Heart right ventricle (tissue), 16 donors: ENCODE measurements around the gene SVIL. TPM values are rescaled to one million over a fixed set of nuclear protein-coding genes. Genes with fewer than 3 reads are reported as not detected.
A peak's percentile ranks its signal among the peaks of the same experiment; 100 is the strongest.
"Not testable (repeated sequence)": the region's sequence is repeated elsewhere in the genome, so short reads cannot be mapped to it uniquely, and the experiment has no call there.

Experiments used
- ATAC-seq, 8 donors: fragments of 200-7000 bp; cut with Tn5 transposase; one replicate each; pipeline ENCODE4 v1.9.1; 2020; ENCODE audit warnings: mild to moderate bottlenecking in 8 of 8, moderate library complexity in 8 of 8, moderate number of reproducible peaks in 1 of 8
- DNase-seq, 2 donors: peaks; one replicate each; pipeline ENCODE4 v3.0.0-alpha.2; 2020
- H3K27ac ChIP-seq, 10 donors: fragments of 200-600 bp; sonication (generic) in 2 of 10; one replicate each; pipeline versions ENCODE4 v1.5.0 to v1.8.0; 2020 to 2022; ENCODE audit warnings: mild to moderate bottlenecking in 3 of 10
- H3K27me3 ChIP-seq, 7 donors: fragments of 200-600 bp; one replicate each; pipeline ENCODE4 v1.8.0; 2021 to 2022; ENCODE audit warnings: mild to moderate bottlenecking in 2 of 7
- H3K36me3 ChIP-seq, 9 donors: fragments of 200-600 bp; sonication (generic) in 1 of 9; one replicate each; pipeline versions ENCODE4 v1.5.0 to v1.8.0; 2020 to 2022; ENCODE audit warnings: mild to moderate bottlenecking in 2 of 9
- H3K4me1 ChIP-seq, 9 donors: fragments of 200-600 bp; sonication (generic) in 1 of 9; one replicate each; pipeline versions ENCODE4 v1.5.0 to v1.8.0; 2020 to 2022; ENCODE audit warnings: mild to moderate bottlenecking in 4 of 9
- H3K4me3 ChIP-seq, 10 donors: fragments of 200-600 bp; sonication (generic) in 2 of 10; one replicate each; pipeline versions ENCODE4 v1.5.0 to v1.8.0; 2020 to 2022; ENCODE audit warnings: mild to moderate bottlenecking in 7 of 10, moderate library complexity in 2 of 10
- H3K9me3 ChIP-seq, 11 donors: fragments of 200-600 bp in 10 of 11; sonication (generic) in 2 of 11; one replicate each; pipeline versions ENCODE4 v1.5.0 to v1.8.0; 2013 to 2022; ENCODE audit warnings: mild to moderate bottlenecking in 2 of 11, control low read depth in 1 of 11, moderate library complexity in 1 of 11
- CTCF ChIP-seq, 9 donors: fragments of 200-600 bp; sonication (generic) in 2 of 9; IDR thresholded peaks; one replicate each; pipeline versions ENCODE4 v1.5.0 to v1.8.0; 2021 to 2022; ENCODE audit warnings: antibody characterized with exemption in 9 of 9, mild to moderate bottlenecking in 5 of 9, moderate library complexity in 1 of 9
- WGBS, 2 donors: extraction: QIAGEN DNeasy Blood & Tissue Kit; methylation state at CpG; one replicate each; pipeline ENCODE4 v1.1.7; 2013; ENCODE audit warnings: inconsistent platforms in 1 of 2; 5-methylcytosine and 5-hydroxymethylcytosine counted together
- intact Hi-C, 10 donors: fragments of 100-400 bp; cut with DNase I; formaldehyde crosslinking; loops; one replicate each; pipeline versions ENCODE4 v1.11.1 to v1.14.2; 2022
- polyA plus RNA-seq, 2 donors: library from polyadenylated mRNA; stranded (reverse); fragments of 200-250 nt; gene quantifications; one replicate each; pipeline ENCODE4 v1.2.3, GENCODE V29; 2013
- total RNA-seq, 10 donors: library from RNA; stranded (reverse); fragmentation: NEBNext Ultra II Directional in 3 of 10; extraction: Animal tissue kit (Norgen Biotek cat#: 25700) in 3 of 10; gene quantifications; one replicate each; pipeline versions ENCODE4 v1.2.1 to v1.2.4, GENCODE V29; 2021 to 2023
- donor health status: Arrhythmogenic right ventricular cardiomyopathy.
- donor health status: ischemic (EF 13 %, LVEDD 7.1; RV severe dilation, severe dysfunction).
- donor health status: healthy with polysubstance abuse.
- donor health status: DM: no; HTN: yes; CAD: no.
- donor health status: DM: no; HTN: no; CAD: no.
- donor health status: ischemic (EF 25% LVEDD 6.9; RV normal size, moderate dysfunction).
- donor health status: ischemic (EF 25% LVEDD 5.7; RV mildly dilated, moderate dysfunction).
- donor health status: healthy.
- donor health status: DM: yes; HTN: yes; CAD: no.
- donor health status: Ischemic cardiomyopathy.
- donor health status: ischemic (EF 35%, LVEDD 5.7; RV mildly dilated, moderate dysfunction).
- donor health status: nonischemic (EF 11% LVEDD 7.7; RV severe dilation, severe dysfunction).
- donor health status: DM: yes; HTN: yes; CAD: no.
- donor health status: PGD.
- donor health status: ischemic (EF 29% LVEDD 5.4; RV normal size, mild dysfunction).
- donor health status: nonischemic (EF 23%, LVEDD 6.1; RV moderate dilation, normal function).

The SVIL gene
- total and polyA plus RNA-seq, 12 donors: 38.6 to 655 (median 450) TPM

- intact Hi-C loops: no loop called here
- TF ChIP-seq CTCF (IDR thresholded peaks at IDR 0.05): no peak
- Histone ChIP-seq H3K4me3 (no peak overlapping the region), H3K36me3 (no peaks in the 10 kb centered on the region), H3K9me3 (peaks cover 0 to 6% (median 0%) of the 10 kb centered on the region in 11 donors), H3K4me1 (peaks cover 8 to 68% (median 53%) of the 10 kb centered on the region in 9 donors), H3K27me3 (no peaks in the 10 kb centered on the region), H3K27ac (peak overlapping the region in 5 of 10 donors; percentile 5 to 55 (median 21))
- 75% methylated on average over 10 of the region's 10 CpGs for WGBS, 2 donors
- DNase-seq (no peak), ATAC-seq (peak in 3 of 8 donors; percentile 22 to 43 (median 41))
Measured at GRCh38 chr10:29610876-29611647, 23.7 kb downstream of the SVIL start.

- H3K36me3 ChIP-seq, DNase-seq, H3K27me3 ChIP-seq, ATAC-seq, H3K9me3 ChIP-seq, H3K4me3 ChIP-seq, intact Hi-C loops: not testable (repeated sequence)
- Histone ChIP-seq H3K27ac (peak overlapping the region in 2 of 10 donors; percentile 45 to 55), H3K4me1 (peaks cover 8 to 73% (median 53%) of the 10 kb centered on the region in 9 donors)
- WGBS, 2 donors: 83 to 87% methylated on average over 3 of the region's 3 CpGs
Measured at GRCh38 chr10:29610331-29610730, 24.4 kb downstream of the SVIL start.

GRCh38 chr10:29609696-29610095, 25.1 kb downstream of the SVIL start:
- Histone ChIP-seq H3K9me3 (peaks cover 0 to 6% (median 0%) of the 10 kb centered on the region in 11 donors), H3K4me1 (peaks cover 8 to 79% (median 53%) of the 10 kb centered on the region in 9 donors), H3K27ac (peak overlapping the region in 5 of 10 donors; percentile 25 to 64 (median 54)), H3K36me3 (no peaks in the 10 kb centered on the region), H3K27me3 (no peaks in the 10 kb centered on the region), H3K4me3 (no peak overlapping the region)
- WGBS, 2 donors: 79 to 87% methylated on average over 3 of the region's 3 CpGs
- DNase-seq: no peak
- ATAC-seq: peak in 3 of 8 donors; percentile 6 to 57 (median 10)
- no peak for TF ChIP-seq CTCF (IDR thresholded peaks at IDR 0.05)
- intact Hi-C loops: no loop called here

- intact Hi-C loops: no loop called here
- 74 to 83% methylated on average over 11 of the region's 11 CpGs for WGBS, 2 donors
- no peak for TF ChIP-seq CTCF (IDR thresholded peaks at IDR 0.05)
- ATAC-seq (peak in 3 of 8 donors; percentile 2 to 45 (median 25)), DNase-seq (no peak)
- peaks cover 0 to 6% (median 0%) of the 10 kb centered on the region in 11 donors for H3K9me3 ChIP-seq
- no peaks in the 10 kb centered on the region for H3K36me3 ChIP-seq
- H3K27ac ChIP-seq: peak overlapping the region in 6 of 10 donors; percentile 41 to 64 (median 54)
- peaks cover 8 to 88% (median 56%) of the 10 kb centered on the region in 9 donors for H3K4me1 ChIP-seq
- no peaks in the 10 kb centered on the region for H3K27me3 ChIP-seq
- H3K4me3 ChIP-seq: no peak overlapping the region
Measured at GRCh38 chr10:29608476-29609301, 26.1 kb downstream of the SVIL start.
